GM10847 (cell line): ENCODE results near the gene EPHA3.

Experiments
- POLR2A ChIP-seq: IDR thresholded peaks from 2 replicates; pipeline ENCODE4 v1.6.1; 2011; ENCODE audit not compliant: insufficient read length; ENCODE audit errors: extremely low read depth

EPHA3 gene

DNA sequence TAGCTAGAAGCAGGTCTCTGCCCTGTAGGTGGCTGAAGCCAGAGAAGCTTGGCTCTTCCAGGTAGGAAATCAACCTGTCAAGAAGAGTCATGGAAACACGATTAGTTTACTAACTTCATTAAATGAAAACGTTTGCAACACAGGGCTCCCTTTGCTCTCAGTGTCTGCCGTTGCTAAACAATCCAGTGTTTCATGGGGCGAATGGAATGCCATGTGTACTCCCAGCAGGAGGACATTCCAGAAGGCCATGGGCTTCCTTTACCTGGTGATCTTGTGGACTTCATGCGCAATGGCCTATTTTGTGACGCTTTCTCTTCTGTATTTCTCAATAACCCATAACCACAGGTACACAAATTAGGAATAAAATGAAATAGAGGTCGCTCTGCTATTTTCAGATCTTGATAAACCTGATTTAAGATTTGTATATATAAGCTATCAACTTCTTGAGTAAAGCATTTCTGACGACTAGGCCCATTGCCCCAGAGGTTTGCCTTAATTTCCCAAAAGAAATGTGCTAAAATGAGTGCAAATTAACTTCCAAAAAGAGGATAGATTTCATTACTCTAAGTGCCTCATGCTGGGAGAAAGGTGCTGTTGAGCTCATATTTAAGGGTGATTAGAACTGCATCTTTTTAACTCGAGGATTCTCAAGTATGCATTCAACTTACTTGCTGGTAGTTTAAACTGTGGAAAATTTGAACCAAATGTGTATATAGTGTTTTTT is 171.0 kb downstream of the EPHA3 start:
- no peak for TF ChIP-seq POLR2A

DNA sequence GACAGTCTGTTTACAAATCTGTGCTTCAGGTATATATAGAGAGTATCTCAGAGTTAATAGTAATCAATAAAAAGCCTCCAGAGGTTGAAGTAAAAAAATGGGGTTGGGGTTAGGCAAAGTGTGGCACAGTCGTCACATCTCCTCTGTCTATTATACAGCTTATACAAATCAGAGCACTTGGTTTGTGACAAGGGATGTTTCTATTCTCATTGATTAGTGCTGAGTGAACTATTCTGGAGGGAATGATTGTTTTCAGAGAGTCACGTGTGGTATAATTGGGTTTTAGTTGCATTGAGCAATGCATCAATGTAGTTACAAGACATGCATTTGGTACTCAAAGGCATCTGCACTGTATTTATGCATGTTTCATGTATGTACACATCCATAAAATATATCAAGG is 172.9 kb downstream of the EPHA3 start:
- no peak for TF ChIP-seq POLR2A

DNA sequence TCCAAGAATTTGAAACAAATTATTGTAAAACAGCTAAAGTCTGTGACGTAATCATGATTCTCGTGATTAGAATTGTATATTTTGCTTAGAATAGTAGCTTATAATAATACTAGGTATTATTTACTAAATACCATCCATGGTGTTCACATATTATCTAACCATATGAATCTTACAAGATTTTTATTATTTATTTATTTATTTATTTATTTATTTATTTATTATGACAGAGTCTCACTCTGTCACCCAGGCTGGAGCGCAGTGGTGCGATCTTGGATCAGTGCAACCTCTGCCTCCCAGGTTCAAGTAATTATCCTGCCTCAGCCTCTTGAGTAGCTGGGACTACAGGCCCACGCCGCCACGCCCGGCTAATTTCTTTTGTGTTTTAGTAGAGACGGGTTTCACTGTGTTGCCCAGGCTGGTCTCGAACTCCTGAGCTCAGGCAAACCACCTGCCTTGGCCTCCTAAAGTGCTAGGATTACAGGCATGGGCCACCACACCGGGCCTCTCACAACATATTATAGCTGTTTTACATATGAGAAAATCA is 173.5 kb downstream of the EPHA3 start:
- no peak for TF ChIP-seq POLR2A

DNA sequence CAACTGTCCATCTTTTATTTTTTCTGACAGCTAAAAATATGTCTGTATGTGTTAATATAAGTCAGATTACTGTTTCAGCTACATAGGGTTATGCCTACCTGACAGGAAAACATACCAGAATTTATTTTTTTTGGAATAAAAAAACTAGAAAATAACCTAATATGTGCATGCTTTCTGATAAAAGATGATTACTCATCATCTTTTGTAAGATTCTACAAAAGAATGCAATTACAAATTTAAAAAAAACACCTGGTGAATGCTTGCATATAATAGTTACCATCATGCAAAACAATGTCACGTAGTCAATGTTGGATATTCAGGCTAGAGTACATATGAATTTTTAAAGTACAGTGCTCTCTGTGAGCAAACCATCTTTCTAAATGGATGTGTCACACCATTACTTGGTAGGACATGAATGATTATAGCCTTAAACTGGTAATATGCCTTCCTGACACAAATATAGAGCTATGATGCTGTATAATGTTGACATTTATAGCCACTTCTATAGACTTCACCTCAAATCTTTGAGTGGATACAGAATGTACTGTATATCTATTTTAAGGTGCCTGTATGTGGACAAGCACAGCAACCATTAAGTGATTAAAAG is 180.6 kb downstream of the EPHA3 start:
- no peak for TF ChIP-seq POLR2A

DNA sequence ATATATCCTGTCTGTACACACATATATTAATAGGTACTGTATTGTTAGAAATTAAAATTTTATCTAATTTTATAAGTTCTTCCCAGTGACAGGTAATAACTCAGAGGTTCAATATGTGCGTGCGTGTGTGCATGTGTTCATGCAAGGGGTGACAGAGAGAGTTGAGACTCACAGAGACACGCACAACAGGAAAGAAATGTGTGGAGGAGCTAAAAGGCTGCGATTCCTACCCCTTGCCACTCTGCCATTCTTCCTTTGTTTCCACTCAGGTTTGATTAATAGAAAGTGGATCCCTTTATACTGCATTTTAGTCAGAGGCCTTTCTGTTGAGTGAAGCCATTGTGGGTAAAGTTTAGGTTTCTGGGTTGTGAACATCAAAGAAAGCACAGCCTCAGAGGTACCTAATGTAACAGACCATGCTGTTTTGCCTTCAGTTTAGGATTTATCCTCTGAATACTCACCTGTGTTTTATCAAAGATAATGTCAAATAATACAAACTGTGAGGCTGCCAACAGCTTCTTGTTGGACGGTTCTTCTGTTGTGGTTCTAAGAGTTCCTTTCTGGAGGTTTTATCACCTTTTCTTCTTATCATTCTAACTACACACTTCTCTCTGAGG is 182.3 kb downstream of the EPHA3 start:
- TF ChIP-seq POLR2A = no peak

DNA sequence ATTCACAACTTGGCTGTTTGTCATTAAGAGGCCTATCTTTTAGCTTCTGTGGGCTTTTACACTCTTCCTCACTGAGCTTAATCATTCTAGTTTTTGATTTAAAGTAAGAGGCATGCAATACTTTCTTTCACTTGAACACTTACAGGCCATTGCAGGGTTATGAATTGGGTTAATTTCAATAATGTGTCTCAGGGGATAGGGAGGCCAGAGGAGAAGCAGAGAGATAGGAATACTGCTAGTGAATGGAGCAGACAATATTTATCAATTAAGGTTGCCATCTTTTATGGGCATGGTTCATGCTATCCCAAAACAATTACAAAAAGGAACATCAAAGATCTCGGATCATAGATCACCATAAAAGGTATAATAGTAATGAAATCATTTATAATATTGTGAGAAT is 189.8 kb downstream of the EPHA3 start:
- TF ChIP-seq POLR2A = no peak

DNA sequence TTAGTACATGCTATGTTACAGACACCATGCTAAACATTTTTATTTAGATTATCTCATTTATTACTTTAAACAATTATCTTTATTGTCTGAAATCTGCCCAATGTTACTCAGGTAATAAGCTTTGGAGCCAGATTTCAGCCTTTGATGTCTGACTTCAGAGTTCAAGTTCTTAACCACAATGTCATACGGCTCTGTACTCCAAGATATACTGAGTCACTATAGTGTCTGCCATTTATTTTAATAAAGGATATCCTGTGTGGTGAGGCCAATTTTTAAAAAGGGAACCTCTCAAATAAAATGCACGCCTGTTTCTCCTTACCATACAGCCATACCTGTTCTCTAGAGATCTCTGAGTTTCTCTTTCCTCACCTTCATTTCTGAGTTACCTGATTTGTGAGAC is 193.1 kb downstream of the EPHA3 start:
- no peak for TF ChIP-seq POLR2A

DNA sequence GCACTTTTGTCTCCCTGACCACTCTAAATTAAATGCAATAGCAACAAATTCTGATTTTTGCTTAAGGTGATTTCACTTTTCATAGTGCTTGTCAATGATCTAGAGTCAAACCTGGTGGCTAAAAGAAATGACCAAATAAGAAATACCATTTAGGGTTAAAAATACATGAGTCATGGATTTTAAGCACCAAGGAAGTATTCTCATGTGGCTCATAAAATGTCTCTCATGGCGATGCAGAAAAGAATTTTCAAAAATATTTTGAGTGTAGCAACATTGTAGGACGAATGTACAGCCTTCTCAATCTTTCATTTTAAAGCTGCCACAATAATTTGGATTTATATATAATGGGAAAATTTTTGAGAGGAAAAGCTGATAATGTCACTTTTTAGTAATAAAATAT is 193.6 kb downstream of the EPHA3 start:
- TF ChIP-seq POLR2A = no peak

DNA sequence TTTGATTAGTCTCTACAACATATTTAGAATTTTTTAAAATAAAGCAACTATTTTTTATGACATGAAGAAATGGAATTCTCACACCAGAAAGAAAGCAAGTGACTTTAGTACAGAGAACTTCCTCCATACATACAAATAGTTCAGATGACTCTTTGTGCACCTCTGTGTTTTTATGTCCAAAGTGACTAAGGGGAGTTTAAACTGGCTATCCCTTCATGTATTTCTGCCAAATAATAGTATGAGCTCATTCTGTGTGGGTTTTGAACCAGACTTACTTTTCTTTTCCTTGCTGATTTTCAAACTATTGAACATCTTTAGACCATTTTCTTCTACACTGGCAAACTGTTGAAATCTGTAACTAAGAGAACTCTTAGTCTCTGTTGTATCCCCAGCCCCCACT is 196.3 kb downstream of the EPHA3 start:
- TF ChIP-seq POLR2A = no peak

DNA sequence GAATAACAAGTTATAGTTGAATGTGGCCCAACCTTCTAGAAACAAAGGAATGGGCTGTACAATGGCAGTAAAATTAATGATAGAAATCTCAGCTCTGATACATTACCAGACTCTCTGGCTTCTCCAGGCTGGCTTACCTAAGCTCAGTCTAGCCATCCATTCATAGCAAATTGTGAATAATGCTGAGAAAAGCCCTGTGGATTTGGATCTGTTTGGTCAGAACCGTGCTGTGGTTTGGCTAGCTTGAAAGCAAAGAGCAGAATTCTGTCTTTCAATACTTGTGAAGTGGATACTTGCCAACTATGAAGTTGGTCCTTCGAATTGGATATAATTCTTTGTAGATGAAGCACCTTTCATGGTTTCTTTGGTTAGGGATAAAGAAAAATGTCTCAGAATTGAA is 199.1 kb downstream of the EPHA3 start:
- TF ChIP-seq POLR2A = no peak

DNA sequence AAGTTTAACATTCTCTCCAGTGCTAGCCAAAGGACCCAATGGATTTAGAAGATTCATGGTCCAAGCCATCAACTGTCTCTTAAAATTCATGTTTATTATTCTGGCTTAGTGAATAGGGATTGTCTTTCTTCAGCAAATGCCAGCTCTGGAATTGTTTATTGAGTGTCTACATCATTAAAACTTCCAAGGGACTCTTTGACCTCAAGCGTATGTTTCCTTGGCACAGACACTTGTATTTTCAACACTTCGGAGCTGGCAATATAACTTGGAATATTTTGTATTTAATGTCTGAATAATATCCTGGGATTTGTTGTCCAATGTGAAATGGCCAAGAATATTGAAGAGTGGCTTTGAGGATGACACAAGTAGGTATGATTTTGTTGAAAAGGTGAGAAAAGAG is 204.2 kb downstream of the EPHA3 start:
- no peak for TF ChIP-seq POLR2A

DNA sequence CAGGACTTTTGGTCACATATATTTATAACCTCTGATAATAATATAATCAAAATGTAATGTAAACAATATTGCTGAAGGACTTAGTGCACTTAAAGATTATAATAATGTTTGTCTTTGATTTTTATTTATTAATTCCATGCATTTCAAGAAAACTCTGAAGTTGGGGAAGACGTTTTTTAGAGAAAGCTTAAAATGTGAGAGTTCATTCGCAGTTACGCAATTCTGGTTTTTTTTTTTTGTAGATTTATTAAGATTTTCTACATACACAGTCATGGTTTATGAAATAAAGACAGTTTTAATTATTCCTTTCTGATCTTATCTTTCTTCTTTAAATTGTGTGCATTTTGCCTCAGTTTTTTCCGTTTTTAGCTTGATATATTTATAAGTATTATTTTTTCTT is 204.7 kb downstream of the EPHA3 start:
- no peak for TF ChIP-seq POLR2A

DNA sequence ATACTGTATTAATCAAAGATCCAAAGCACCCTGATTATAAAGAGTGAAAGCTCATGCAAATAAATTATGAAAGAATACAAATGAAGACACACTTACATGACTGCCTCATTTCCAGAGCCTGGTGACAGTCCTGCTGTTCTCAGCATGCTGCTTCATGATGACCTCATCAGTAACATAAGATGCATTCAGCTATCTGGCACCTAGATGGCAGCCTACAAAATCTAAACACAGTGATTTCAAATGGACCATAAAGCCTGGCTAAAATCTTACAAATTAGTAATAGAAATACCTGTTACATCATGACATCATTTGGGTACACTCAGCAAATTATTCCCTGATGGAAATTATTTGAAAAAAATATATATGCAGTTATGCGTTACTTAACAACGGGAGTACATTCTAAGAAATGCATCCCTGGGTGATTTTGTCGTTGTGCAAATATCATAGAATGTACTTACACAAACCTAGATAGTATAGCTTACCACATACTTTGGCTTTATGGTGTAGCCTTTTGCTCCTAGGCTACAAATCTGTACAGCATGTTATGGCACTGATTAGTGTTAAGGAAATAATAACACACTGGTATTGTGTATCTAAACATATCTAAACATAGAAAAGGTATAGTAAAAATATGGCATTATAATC is 207.2 kb downstream of the EPHA3 start:
- TF ChIP-seq POLR2A = no peak

DNA sequence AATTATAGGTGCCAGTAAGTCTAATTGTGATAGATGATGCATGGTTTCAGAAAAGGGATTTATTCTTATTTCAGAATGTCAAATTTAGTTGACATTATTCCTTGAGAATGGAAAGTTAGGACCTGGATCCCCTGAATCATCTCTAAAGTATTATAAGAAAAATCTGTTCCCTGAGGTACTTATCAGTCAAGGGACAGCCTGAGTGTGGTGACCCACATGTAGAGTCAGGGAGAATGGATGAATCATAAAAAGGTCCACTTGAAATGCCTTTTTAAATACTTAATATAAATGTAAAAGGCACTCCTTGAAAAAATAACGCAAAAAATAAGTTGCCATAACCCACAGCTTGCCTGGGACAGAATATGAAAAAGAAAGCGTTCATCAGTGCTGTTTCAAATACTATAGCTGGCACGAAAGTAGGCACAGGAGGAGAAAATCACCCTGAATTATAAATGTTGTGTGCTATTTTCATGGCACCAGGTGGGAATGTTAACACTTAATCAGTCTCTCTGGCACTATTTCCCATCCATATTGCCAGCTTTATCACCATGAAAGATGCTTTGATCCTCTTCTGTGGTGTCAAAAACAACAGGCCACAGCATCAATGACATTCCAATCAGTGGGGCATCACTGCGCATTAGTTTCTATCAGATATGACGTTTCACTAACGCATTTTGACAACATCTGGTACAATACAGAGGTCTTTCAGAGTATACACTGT is 208.5 kb downstream of the EPHA3 start:
- TF ChIP-seq POLR2A = no peak

DNA sequence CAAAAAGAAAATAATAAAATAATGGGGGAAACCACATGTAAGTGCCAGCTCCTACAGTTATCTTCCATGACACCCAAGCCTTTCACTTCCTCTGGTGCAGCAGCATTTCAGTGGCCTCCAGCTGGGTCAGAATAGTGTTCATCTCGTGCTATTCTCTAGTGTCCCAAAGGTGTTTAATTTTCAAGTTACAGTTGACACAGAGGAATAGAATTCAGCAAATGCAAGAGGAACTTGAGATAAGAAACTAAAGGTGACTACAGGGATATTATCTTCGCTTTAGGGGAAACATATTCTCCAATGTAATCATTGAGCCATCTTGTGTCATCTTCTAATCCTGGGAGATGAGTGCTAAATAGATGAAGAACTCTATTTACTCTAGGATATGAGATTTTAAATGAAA is 212.8 kb downstream of the EPHA3 start:
- TF ChIP-seq POLR2A = no peak
